Activated B cell treated with CpG ODN at 0.5 μM for 24 hours (primary cell): ENCODE data around the gene SCNN1A. TPM values are rescaled to one million over a fixed set of nuclear protein-coding genes. Genes with fewer than 3 reads are reported as not detected.

Source experiments
- ATAC-seq: fragments of 200-7000 bp; cut with Tn5 transposase; one replicate; pipeline ENCODE4 v1.10.0; 2021; ENCODE audit warnings: low read depth, mild to moderate bottlenecking, moderate library complexity
- CTCF ChIA-PET: fragments of 350-600 bp; sonication (Branson Sonifier 250); formaldehyde crosslinking; loops from one replicate; lab custom pipeline; 2021; ENCODE audit warnings: antibody characterized with exemption; lab: Charles Lee
- POLR2A ChIA-PET: fragments of 350-600 bp; sonication (Branson Sonifier 250); formaldehyde crosslinking; loops from one replicate; lab custom pipeline; 2021; ENCODE audit warnings: antibody characterized with exemption; lab: Charles Lee
- DNase-seq: peaks from one replicate; pipeline ENCODE4 v3.0.0; 2022
- H3K27ac Mint-ChIP-seq: one replicate; pipeline ENCODE4 v1.8.0; 2020; ENCODE audit warnings: mixed read lengths
- H3K27me3 Mint-ChIP-seq: one replicate; pipeline ENCODE4 v1.8.0; 2021; ENCODE audit warnings: mixed read lengths
- H3K36me3 Mint-ChIP-seq: one replicate; pipeline ENCODE4 v1.8.0; 2021; ENCODE audit warnings: low read depth, mixed read lengths
- H3K4me1 Mint-ChIP-seq: one replicate; pipeline ENCODE4 v1.8.0; 2021; ENCODE audit warnings: mixed read lengths
- H3K4me3 Mint-ChIP-seq: one replicate; pipeline ENCODE4 v1.8.0; 2020; ENCODE audit warnings: mild to moderate bottlenecking, mixed read lengths
- H3K9me3 Mint-ChIP-seq: one replicate; pipeline ENCODE4 v1.8.0; 2020; ENCODE audit warnings: mixed read lengths
- intact Hi-C: fragments of 100-400 bp; cut with micrococcal nuclease; formaldehyde crosslinking; loops from one replicate; pipeline ENCODE4 v1.15.1; 2024
- total RNA-seq: library from RNA; stranded (reverse); gene quantifications from 2 replicates; pipeline ENCODE4 v1.2.3, GENCODE V29; 2022
- TF ChIP-seq, protein P1 (sequence below): fragments of 200-600 bp; IDR thresholded peaks from one replicate; pipeline ENCODE4 v1.8.0; 2022; ENCODE audit warnings: antibody characterized with exemption, mild to moderate bottlenecking

SCNN1A gene
- total RNA-seq, 1 donor from 2014 or later, result not detected

DNA sequence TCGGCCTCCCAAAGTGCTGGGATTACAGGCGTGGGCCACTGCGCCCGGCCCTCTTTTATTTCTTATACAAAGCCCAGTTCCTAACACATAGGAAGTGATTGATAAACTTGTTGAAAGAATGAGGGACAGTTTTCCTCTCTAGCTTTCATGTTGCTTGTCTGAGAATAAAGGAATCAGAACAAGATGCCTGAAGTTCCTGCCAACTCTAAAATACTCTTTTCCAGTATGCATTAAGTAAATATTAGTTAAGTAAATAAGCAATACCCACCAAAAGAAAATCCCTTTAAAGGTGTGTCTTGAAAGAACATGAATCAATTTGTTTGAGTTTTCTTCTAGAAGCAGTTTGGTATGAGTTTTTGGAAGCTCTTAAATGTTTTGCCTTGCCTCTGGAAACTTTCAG lies 45.0 kb upstream of the SCNN1A start:
- POLR2A ChIA-PET, result no interaction called here
- Mint-ChIP-seq H3K9me3 (no peaks in the 10 kb centered on the region), H3K4me3 (no peak overlapping the region), H3K27me3 (peaks cover 6% of the 10 kb centered on the region), H3K36me3 (no peaks in the 10 kb centered on the region), H3K4me1 (peaks cover 16% of the 10 kb centered on the region), H3K27ac (no peak overlapping the region)
- DNase-seq (no peak), ATAC-seq (no peak)
- intact Hi-C loops, result loop anchor here (10.0 kb wide), 2 partner anchors 534 to 1554 kb away; partner anchors contain the start of gene PTPN6
- CTCF ChIA-PET, result interaction anchor here (1.7 kb wide), 1 partner anchor 45 kb away, joined by 9 read pairs; no protein-coding TSS in a partner anchor
- TF ChIP-seq, protein P1, sequence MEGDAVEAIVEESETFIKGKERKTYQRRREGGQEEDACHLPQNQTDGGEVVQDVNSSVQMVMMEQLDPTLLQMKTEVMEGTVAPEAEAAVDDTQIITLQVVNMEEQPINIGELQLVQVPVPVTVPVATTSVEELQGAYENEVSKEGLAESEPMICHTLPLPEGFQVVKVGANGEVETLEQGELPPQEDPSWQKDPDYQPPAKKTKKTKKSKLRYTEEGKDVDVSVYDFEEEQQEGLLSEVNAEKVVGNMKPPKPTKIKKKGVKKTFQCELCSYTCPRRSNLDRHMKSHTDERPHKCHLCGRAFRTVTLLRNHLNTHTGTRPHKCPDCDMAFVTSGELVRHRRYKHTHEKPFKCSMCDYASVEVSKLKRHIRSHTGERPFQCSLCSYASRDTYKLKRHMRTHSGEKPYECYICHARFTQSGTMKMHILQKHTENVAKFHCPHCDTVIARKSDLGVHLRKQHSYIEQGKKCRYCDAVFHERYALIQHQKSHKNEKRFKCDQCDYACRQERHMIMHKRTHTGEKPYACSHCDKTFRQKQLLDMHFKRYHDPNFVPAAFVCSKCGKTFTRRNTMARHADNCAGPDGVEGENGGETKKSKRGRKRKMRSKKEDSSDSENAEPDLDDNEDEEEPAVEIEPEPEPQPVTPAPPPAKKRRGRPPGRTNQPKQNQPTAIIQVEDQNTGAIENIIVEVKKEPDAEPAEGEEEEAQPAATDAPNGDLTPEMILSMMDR, result no peak

DNA sequence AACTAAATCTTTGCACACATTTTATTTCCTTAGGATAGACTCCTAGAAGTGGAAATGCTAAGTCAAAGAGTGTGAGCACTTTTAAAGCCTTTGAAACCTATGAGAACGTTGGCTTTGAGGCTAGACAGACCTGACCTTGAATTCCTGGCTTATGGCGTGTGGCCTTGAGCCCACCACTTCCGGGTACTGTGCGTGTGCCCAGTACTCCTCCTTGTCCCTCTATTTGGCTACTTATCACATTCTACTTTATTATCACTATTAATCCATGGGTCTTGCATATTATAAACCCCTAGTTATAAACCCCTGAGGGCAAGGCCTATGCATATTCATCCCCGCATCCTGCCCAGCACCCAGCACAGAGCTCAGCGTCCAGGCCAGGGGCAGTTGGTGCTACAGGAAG lies 43.4 kb upstream of the SCNN1A start:
- ATAC-seq, result no peak
- Mint-ChIP-seq H3K27me3 (peaks cover 9% of the 10 kb centered on the region), H3K36me3 (no peaks in the 10 kb centered on the region), H3K4me3 (no peak overlapping the region), H3K9me3 (no peaks in the 10 kb centered on the region), H3K27ac (no peak overlapping the region), H3K4me1 (peaks cover 13% of the 10 kb centered on the region)
- CTCF ChIA-PET, result interaction anchor here (1.9 kb wide), 1 partner anchor 47 kb away, joined by 9 read pairs; no protein-coding TSS in a partner anchor
- POLR2A ChIA-PET, result no interaction called here
- TF ChIP-seq, protein P1, result no peak
- intact Hi-C loops, result no loop called here
- no peak for DNase-seq

DNA sequence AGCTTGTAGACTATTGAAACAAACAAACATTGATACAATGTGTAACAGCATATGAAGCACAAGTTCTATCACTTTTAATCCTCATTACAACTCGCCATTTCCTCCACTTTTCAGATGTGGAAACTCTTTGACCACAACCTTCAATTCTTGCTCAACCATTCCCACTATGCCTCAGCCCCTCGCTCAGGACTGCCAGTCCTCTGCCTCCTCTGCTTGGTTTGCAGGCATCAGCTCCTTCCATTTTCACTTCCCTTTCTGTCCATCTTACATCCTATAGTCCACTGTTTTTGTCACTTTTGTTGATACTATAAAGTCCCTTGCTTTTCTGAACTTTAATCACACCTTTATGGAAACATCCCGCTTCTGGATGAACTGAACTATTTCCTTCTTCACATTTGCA lies 41.2 kb upstream of the SCNN1A start:
- TF ChIP-seq, protein P1, result no peak
- no peak overlapping the region for H3K4me3 Mint-ChIP-seq
- H3K27me3 Mint-ChIP-seq, result peaks cover 13% of the 10 kb centered on the region
- DNase-seq (no peak), ATAC-seq (no peak)
- CTCF ChIA-PET, result interaction anchor here (1.6 kb wide), 1 partner anchor 123 kb away, joined by 5 read pairs; no protein-coding TSS in a partner anchor
- POLR2A ChIA-PET, result interaction anchor here (0.7 kb wide), 1 partner anchor 197 kb away, joined by 4 read pairs; no protein-coding TSS in a partner anchor
- intact Hi-C loops, result no loop called here
- H3K4me1 Mint-ChIP-seq, result peaks cover 7% of the 10 kb centered on the region
- no peaks in the 10 kb centered on the region for H3K36me3 Mint-ChIP-seq
- no peak overlapping the region for H3K27ac Mint-ChIP-seq
- H3K9me3 Mint-ChIP-seq, result no peaks in the 10 kb centered on the region

DNA sequence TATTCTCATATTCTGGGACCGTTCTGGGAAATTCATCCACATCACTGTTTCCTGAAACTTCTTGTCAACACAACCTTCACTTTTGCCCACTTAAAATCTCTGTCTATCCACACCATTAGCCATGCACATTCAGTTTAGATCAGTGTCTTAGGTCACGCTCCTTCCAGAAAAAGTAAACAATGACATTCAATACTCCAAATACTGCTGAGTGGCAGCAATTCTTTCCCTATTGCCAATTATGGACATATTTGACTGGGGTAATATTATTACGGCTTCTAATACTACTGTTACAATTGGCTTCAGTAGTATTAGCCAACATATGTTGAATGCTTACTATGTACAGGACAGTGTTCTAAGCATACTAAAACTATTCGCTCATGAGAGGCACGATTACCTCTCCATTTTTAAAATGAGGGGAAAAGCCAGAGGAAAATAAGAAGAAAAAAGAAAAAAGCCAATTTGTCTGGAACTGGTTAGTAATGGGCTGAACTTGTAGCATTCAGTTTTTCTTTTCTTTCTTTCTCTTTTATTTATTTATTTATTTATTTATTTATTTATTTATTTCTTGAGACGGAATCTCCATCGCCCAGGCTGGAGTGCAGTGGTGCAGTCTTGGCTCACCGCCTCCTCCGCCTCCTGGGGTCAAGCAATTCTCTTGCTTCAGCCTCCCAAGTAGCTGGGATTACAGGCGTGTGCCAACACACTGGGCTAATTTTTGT lies 32.0 kb upstream of the SCNN1A start:
- CTCF ChIA-PET, result no interaction called here

DNA sequence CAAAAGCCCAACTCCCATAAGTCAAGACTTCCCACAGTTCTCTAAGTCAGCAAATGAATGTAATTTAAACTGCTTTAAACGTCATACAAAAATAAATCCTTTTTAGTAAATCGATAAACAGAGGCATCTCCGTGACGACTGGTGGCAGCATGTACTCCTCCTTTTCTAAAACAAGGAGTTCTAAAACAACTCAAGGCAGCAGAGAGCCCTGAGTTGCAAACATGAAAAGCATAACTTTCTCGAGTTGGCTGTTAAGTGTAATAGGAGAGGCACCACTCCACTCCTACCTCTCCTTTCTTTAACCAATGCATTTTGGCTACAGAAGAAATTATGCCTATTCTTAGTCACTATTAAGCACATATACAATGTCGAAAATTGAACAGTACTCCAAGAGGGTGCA lies 30.6 kb upstream of the SCNN1A start:
- Mint-ChIP-seq H3K36me3 (no peaks in the 10 kb centered on the region), H3K27ac (no peak overlapping the region), H3K27me3 (peaks cover 8% of the 10 kb centered on the region), H3K4me3 (no peak overlapping the region), H3K9me3 (no peaks in the 10 kb centered on the region), H3K4me1 (no peaks in the 10 kb centered on the region)
- TF ChIP-seq, protein P1, result no peak
- ChIA-PET POLR2A (no interaction called here), CTCF (no interaction called here)
- intact Hi-C loops, result no loop called here
- DNase-seq (no peak), ATAC-seq (no peak)

More for the DNA sequence above, 32.0 kb upstream of the SCNN1A start:
- POLR2A ChIA-PET, result no interaction called here
- no peaks in the 10 kb centered on the region for H3K9me3 Mint-ChIP-seq
- H3K27me3 Mint-ChIP-seq, result peaks cover 13% of the 10 kb centered on the region
- no peaks in the 10 kb centered on the region for H3K4me1 Mint-ChIP-seq
- intact Hi-C loops, result no loop called here
- no peak overlapping the region for H3K27ac Mint-ChIP-seq
- no peak overlapping the region for H3K4me3 Mint-ChIP-seq
- TF ChIP-seq, protein P1, result no peak
- no peaks in the 10 kb centered on the region for H3K36me3 Mint-ChIP-seq
- no peak for DNase-seq
- no peak for ATAC-seq
